Ishikawa (cell line): ENCODE measurements around the gene COMMD3.

Experiments
- CEBPB ChIP-seq: IDR thresholded peaks from 2 replicates; pipeline ENCODE4 v1.6.1; 2012
- CREB1 ChIP-seq: IDR thresholded peaks from 2 replicates; pipeline ENCODE4 v1.6.1; 2012; ENCODE audit warnings: low read depth
- EGR1 ChIP-seq: IDR thresholded peaks from 2 replicates; pipeline ENCODE4 v1.6.1; 2012
- EP300 ChIP-seq: IDR thresholded peaks from 2 replicates; pipeline ENCODE4 v1.6.1; 2012; ENCODE audit warnings: borderline replicate concordance
- FOXM1 ChIP-seq: IDR thresholded peaks from 2 replicates; pipeline ENCODE4 v1.6.1; 2012; ENCODE audit warnings: low read depth, borderline replicate concordance
- NFIC ChIP-seq: IDR thresholded peaks from 2 replicates; pipeline ENCODE4 v1.6.1; 2012
- RAD21 ChIP-seq: IDR thresholded peaks from 2 replicates; pipeline ENCODE4 v1.6.1; 2012; ENCODE audit warnings: low read depth
- TAF1 ChIP-seq: IDR thresholded peaks from 2 replicates; pipeline ENCODE4 v1.6.1; 2012; ENCODE audit warnings: low read depth, mild to moderate bottlenecking
- TCF12 ChIP-seq: IDR thresholded peaks from 2 replicates; pipeline ENCODE4 v1.6.1; 2012; ENCODE audit warnings: low read depth
- TEAD4 ChIP-seq: IDR thresholded peaks from 2 replicates; pipeline ENCODE4 v1.6.1; 2012
- YY1 ChIP-seq: IDR thresholded peaks from 2 replicates; pipeline ENCODE4 v1.6.1; 2012; ENCODE audit warnings: low read depth
- ZBTB7A ChIP-seq: IDR thresholded peaks from 2 replicates; pipeline ENCODE4 v1.6.1; 2012; ENCODE audit warnings: low read depth
- TF ChIP-seq, protein P1 (sequence below): IDR thresholded peaks from 2 replicates; pipeline ENCODE4 v1.6.1; 2012
- TF ChIP-seq, protein P2 (sequence below): IDR thresholded peaks from 2 replicates; pipeline ENCODE4 v1.6.1; 2012; ENCODE audit warnings: low read depth, mild to moderate bottlenecking
- TF ChIP-seq, protein P3 (sequence below): IDR thresholded peaks from 2 replicates; pipeline ENCODE4 v1.6.1; 2012

COMMD3 gene

DNA sequence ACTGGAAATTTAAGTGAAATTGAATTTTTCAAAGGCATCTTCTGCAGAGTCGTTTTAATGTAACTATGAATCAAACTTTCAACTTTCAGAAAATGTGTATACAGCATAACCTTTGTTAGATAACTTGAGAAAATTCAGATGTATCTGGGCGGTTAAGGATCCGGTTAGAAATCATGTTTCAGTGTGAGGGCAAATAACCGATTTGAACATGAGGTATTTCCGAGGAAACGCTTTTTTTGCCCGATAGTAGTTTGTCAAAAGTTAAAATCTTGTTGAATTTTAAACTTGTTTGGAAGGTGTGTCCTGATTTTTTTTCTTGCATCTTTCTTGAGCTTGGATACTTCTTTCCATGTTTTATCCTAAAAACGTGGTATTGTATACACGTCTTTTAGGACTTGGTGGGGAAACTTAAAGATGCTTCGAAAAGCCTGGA lies 3.4 kb downstream of the COMMD3 start:
- TF ChIP-seq EGR1: no peak

DNA sequence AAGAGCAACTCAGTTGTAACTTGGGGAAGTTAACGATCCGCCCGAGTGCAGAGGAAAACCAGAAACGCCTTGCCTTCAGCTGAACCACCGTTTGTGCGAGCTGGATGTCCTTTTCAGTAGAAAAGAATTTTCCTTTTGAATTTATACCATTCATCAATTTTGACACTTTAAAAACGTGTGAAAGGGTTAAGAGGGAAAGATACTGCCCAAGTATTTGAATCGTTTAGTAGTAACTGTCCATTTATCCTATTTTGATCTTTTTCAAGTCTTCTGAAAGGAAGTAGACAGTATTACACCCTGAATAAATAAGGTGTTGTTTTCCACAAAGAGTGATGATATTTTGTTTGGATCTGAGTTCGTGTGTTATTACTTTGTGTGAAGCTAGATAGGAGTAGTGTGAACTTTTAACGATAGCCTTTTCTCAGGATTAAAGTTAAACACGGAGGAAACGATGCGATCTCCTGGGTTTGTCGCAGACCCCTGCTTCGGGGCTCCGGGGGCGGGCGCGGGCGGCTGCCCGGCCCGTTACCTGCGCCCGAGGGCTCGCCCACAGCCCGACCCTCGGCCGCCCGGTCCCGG lies 3.9 kb downstream of the COMMD3 start:
- no peak for TF ChIP-seq ZBTB7A
- TF ChIP-seq YY1: no peak
- no peak for TF ChIP-seq EP300
- TF ChIP-seq FOXM1: no peak
- TF ChIP-seq EGR1: no peak
- TF ChIP-seq, protein P1, sequence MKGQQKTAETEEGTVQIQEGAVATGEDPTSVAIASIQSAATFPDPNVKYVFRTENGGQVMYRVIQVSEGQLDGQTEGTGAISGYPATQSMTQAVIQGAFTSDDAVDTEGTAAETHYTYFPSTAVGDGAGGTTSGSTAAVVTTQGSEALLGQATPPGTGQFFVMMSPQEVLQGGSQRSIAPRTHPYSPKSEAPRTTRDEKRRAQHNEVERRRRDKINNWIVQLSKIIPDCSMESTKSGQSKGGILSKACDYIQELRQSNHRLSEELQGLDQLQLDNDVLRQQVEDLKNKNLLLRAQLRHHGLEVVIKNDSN: no peak
- no peak for TF ChIP-seq CREB1
- TF ChIP-seq CEBPB: no peak
- no peak for TF ChIP-seq TCF12
- TF ChIP-seq RAD21: no peak
- TF ChIP-seq, protein P2, sequence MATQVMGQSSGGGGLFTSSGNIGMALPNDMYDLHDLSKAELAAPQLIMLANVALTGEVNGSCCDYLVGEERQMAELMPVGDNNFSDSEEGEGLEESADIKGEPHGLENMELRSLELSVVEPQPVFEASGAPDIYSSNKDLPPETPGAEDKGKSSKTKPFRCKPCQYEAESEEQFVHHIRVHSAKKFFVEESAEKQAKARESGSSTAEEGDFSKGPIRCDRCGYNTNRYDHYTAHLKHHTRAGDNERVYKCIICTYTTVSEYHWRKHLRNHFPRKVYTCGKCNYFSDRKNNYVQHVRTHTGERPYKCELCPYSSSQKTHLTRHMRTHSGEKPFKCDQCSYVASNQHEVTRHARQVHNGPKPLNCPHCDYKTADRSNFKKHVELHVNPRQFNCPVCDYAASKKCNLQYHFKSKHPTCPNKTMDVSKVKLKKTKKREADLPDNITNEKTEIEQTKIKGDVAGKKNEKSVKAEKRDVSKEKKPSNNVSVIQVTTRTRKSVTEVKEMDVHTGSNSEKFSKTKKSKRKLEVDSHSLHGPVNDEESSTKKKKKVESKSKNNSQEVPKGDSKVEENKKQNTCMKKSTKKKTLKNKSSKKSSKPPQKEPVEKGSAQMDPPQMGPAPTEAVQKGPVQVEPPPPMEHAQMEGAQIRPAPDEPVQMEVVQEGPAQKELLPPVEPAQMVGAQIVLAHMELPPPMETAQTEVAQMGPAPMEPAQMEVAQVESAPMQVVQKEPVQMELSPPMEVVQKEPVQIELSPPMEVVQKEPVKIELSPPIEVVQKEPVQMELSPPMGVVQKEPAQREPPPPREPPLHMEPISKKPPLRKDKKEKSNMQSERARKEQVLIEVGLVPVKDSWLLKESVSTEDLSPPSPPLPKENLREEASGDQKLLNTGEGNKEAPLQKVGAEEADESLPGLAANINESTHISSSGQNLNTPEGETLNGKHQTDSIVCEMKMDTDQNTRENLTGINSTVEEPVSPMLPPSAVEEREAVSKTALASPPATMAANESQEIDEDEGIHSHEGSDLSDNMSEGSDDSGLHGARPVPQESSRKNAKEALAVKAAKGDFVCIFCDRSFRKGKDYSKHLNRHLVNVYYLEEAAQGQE: no peak
- no peak for TF ChIP-seq TEAD4
- TF ChIP-seq, protein P3, sequence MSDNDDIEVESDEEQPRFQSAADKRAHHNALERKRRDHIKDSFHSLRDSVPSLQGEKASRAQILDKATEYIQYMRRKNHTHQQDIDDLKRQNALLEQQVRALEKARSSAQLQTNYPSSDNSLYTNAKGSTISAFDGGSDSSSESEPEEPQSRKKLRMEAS: no peak
- TF ChIP-seq TAF1: no peak
- no peak for TF ChIP-seq NFIC

DNA sequence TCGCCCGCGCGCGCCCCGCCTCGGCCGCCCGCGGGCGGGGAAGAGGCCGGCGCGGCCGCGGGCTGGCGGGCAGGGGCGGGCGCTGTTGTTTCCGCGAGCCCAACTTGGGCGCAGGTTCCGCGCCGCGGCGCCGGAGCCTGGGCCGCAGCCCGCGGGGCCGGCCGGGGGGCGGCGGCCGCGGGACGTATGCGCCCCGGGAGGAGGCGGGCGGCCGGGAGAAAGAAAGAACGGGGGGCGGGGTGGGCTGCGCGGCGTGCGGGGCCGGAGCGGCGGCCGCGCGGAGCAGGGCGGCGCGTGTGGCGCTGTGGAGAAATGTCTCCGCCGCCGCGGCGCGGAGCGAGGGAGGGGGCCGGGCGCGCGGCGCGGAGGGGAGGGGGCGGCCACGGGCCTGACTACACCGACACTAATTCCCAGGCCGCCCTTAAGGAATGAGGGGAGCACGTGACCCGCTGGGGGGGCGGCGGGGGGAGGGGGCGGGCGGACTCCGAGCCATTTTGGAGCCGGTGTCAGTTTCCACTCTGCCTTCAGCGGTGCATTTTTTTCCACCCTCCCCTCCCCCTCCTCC lies 4.5 kb downstream of the COMMD3 start, which contains the start of gene BMI1:
TSS of gene BMI1 (plus strand) at position 509 of the 565 bp plus-strand sequence. CDS start 5,351 bp downstream, outside the sequence.
- TF ChIP-seq FOXM1 (no peak), ZBTB7A (peak; percentile 7; the same call in 1 of the 2 replicates), TCF12 (no peak), YY1 (no peak), TAF1 (no peak), RAD21 (no peak), CREB1 (no peak), NFIC (no peak), EGR1 (no peak), EP300 (no peak), CEBPB (no peak), TEAD4 (0 out of 2 replicates have a peak, but pooled peaks have one; percentile 5)
- TF ChIP-seq, protein P3: no peak
- TF ChIP-seq, protein P1: peak; percentile 87
- TF ChIP-seq, protein P2: no peak

DNA sequence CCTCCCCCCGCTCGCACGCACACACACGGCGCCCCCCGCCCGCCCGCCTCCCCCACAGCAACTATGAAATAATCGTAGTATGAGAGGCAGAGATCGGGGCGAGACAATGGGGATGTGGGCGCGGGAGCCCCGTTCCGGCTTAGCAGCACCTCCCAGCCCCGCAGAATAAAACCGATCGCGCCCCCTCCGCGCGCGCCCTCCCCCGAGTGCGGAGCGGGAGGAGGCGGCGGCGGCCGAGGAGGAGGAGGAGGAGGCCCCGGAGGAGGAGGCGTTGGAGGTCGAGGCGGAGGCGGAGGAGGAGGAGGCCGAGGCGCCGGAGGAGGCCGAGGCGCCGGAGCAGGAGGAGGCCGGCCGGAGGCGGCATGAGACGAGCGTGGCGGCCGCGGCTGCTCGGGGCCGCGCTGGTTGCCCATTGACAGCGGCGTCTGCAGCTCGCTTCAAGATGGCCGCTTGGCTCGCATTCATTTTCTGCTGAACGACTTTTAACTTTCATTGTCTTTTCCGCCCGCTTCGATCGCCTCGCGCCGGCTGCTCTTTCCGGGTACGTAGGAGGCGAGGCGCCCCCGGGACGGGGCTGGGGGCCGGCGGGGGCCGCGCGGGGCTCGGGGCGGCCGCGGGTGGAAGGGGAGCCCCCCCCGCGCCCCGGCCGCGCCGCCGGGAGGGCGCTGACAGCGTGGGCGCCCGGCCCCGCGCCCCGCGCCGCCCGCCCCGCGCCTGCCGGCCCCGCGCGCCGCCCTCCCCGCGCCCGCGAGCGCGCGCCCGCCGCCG lies 5.2 kb downstream of the COMMD3 start:
- TF ChIP-seq TCF12 (0 out of 2 replicates have a peak, but pooled peaks have one; percentile 38), EP300 (no peak), FOXM1 (no peak), CEBPB (no peak), YY1 (peak; percentile 87), TAF1 (peak; percentile 51; the same call in 1 of the 2 replicates), TEAD4 (no peak), EGR1 (peak; percentile 92), RAD21 (no peak; the same call in 1 of the 2 replicates), NFIC (no peak), ZBTB7A (peak; percentile 26; the same call in 1 of the 2 replicates), CREB1 (no peak)
- TF ChIP-seq, protein P3: peak; percentile 51
- TF ChIP-seq, protein P2: no peak
- TF ChIP-seq, protein P1: no peak; the same call in 1 of the 2 replicates
